ENCODE results near the gene LILRB5. TPM values are rescaled to one million over a fixed set of nuclear protein-coding genes. Genes with fewer than 3 reads are reported as not detected.

LILRB5 gene
- total RNA-seq, 1 experiment from 2014 or later: not detected

DNA sequence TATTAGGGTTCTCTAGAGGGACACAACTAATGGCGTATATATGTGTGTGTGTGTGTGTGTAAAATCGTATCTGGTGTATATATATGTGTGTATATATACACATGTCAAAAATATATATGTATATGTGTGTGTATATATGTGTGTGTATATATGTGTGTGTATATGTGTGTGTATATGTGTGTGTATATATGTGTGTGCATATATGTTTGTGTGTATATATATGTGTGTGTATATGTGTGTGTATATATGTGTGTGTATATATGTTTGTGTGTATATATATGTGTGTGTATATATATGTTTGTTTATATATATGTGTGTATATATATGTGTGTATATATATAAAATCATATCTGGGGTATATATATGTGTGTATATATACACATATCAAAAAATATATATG is 5.4 kb upstream of the LILRB5 start:
- DNase-seq (ENCODE audit: low spot score): no peak
- BruUV-seq (replicated peaks): no TSS peak
- TF ChIP-seq, protein P1, sequence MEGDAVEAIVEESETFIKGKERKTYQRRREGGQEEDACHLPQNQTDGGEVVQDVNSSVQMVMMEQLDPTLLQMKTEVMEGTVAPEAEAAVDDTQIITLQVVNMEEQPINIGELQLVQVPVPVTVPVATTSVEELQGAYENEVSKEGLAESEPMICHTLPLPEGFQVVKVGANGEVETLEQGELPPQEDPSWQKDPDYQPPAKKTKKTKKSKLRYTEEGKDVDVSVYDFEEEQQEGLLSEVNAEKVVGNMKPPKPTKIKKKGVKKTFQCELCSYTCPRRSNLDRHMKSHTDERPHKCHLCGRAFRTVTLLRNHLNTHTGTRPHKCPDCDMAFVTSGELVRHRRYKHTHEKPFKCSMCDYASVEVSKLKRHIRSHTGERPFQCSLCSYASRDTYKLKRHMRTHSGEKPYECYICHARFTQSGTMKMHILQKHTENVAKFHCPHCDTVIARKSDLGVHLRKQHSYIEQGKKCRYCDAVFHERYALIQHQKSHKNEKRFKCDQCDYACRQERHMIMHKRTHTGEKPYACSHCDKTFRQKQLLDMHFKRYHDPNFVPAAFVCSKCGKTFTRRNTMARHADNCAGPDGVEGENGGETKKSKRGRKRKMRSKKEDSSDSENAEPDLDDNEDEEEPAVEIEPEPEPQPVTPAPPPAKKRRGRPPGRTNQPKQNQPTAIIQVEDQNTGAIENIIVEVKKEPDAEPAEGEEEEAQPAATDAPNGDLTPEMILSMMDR (conservative IDR thresholded peaks at IDR 0.05; ENCODE audit: low read depth, low read length): no peak
- no peak for TF ChIP-seq EZH2 (IDR thresholded peaks at IDR 0.05; ENCODE audit: borderline replicate concordance, low read depth, low read length, poor library complexity, severe bottlenecking)
- CTCF ChIA-PET: no interaction called here
- Histone ChIP-seq H3K27me3 (replicated peaks; ENCODE audit: insufficient read depth, low read depth, low read length, poor library complexity) (peaks cover 7% of the 10 kb centered on the region), H3K4me1 (ENCODE audit: insufficient read depth, low read length, poor library complexity, severe bottlenecking) (no peaks in the 10 kb centered on the region), H3K36me3 (ENCODE audit: insufficient read depth, low read length, poor library complexity, severe bottlenecking) (no peaks in the 10 kb centered on the region), H3K27ac (ENCODE audit: low read depth, low read length, poor library complexity, severe bottlenecking) (no peak overlapping the region), H3K9me3 (ENCODE audit: low read depth, low read length, poor library complexity, severe bottlenecking) (no peaks in the 10 kb centered on the region), H3K4me3 (ENCODE audit: low read depth, low read length, poor library complexity, severe bottlenecking) (no peak overlapping the region)
- POLR2A ChIA-PET (ENCODE audit: low non-redundant PET): no interaction called here
- intact Hi-C loops (cut with micrococcal nuclease; ENCODE audit: unreplicated experiment): no loop called here

DNA sequence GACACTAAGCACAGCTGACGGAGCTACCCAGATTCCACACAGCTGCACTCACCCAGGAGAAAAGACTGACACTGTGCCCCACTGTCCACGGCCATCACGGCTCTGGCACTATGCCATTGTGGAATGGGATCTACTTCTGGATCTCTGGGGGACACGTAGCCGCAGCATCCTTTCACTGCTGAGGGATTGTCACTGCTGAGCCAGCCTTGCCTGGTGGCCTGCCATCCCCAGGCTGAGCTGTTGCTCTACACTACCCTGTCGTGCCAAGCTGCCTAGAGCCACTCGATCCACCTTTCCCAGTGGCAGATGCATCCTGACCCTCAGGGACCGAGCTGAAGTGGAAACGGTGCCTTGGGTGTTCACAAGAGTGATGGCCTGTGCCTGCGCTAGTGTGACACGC is 5.0 kb upstream of the LILRB5 start:
- BruUV-seq (replicated peaks): no TSS peak
- no peak overlapping the region for H3K4me3 ChIP-seq (ENCODE audit: low read depth, low read length, poor library complexity, severe bottlenecking)
- CTCF ChIA-PET: no interaction called here

DNA sequence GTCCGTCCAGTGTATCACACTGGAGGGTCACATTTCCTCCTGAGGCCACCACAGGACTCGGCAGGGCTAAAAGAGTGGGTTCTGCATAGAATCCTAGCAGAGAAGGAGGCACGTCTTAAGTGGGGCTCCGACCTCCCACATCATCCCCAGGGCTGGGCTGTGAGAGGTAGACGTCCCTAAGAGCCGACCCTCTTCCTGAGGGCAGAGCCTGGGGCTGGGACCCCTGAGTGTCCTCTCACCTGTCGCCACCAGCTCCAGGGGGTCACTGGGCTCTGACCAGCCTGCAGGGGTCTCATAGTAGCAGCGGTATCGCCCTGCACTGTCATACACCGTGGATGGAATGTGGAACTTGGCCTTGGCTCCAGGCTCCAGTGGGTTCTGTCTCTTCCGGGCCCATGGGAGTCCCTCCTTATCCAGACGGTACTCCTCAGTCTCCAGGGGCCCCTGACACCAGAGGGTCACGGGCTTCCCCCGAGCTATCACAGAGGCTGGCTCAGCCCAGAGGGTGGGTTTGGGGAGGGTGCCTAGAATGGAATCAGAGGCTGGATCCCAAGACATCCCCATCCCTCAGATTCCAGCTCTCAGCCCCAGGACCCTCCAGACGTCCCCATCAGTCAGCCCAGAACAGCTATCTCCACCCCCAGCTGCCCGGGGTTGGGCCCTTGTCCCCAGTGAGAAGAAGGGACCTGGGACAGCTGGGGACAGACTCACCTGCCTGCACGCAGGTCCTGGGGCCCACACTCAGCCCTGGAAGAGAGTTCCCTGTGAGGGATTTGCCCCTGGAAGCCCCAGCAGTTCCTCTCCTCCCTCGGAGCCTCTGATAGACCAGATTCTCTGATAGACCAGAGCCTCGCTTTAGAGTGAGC is 590 bp downstream of the LILRB5 start:
- no peak for TF ChIP-seq EZH2 (IDR thresholded peaks at IDR 0.05; ENCODE audit: borderline replicate concordance, low read depth, low read length, poor library complexity, severe bottlenecking)
- TF ChIP-seq, protein P1 (conservative IDR thresholded peaks at IDR 0.05; ENCODE audit: low read depth, low read length): no peak
- peaks cover 27% of the 10 kb centered on the region for H3K27me3 ChIP-seq (replicated peaks; ENCODE audit: insufficient read depth, low read depth, low read length, poor library complexity)
- no peaks in the 10 kb centered on the region for H3K4me1 ChIP-seq (ENCODE audit: insufficient read depth, low read length, poor library complexity, severe bottlenecking)
- no peaks in the 10 kb centered on the region for H3K36me3 ChIP-seq (ENCODE audit: insufficient read depth, low read length, poor library complexity, severe bottlenecking)
- intact Hi-C loops (cut with micrococcal nuclease; ENCODE audit: unreplicated experiment): no loop called here
- ChIA-PET POLR2A (ENCODE audit: low non-redundant PET) (no interaction called here), CTCF (interaction anchor here (0.7 kb wide), 1 partner anchor 10 kb away, joined by 3 read pairs; no protein-coding TSS in a partner anchor)
- no peak for DNase-seq (ENCODE audit: low spot score)
- no peak overlapping the region for H3K27ac ChIP-seq (ENCODE audit: low read depth, low read length, poor library complexity, severe bottlenecking)
- H3K4me3 ChIP-seq (ENCODE audit: low read depth, low read length, poor library complexity, severe bottlenecking): no peak overlapping the region
- no TSS peak for BruUV-seq (replicated peaks)
- no peaks in the 10 kb centered on the region for H3K9me3 ChIP-seq (ENCODE audit: low read depth, low read length, poor library complexity, severe bottlenecking)

More for the DNA sequence above, 5.0 kb upstream of the LILRB5 start:
- Histone ChIP-seq H3K27me3 (replicated peaks; ENCODE audit: insufficient read depth, low read depth, low read length, poor library complexity) (peaks cover 11% of the 10 kb centered on the region), H3K27ac (ENCODE audit: low read depth, low read length, poor library complexity, severe bottlenecking) (no peak overlapping the region), H3K4me1 (ENCODE audit: insufficient read depth, low read length, poor library complexity, severe bottlenecking) (no peaks in the 10 kb centered on the region), H3K9me3 (ENCODE audit: low read depth, low read length, poor library complexity, severe bottlenecking) (no peaks in the 10 kb centered on the region), H3K36me3 (ENCODE audit: insufficient read depth, low read length, poor library complexity, severe bottlenecking) (no peaks in the 10 kb centered on the region)
- DNase-seq (ENCODE audit: low spot score): no peak
- intact Hi-C loops (cut with micrococcal nuclease; ENCODE audit: unreplicated experiment): no loop called here
- TF ChIP-seq EZH2 (IDR thresholded peaks at IDR 0.05; ENCODE audit: borderline replicate concordance, low read depth, low read length, poor library complexity, severe bottlenecking): no peak
- TF ChIP-seq, protein P1 (conservative IDR thresholded peaks at IDR 0.05; ENCODE audit: low read depth, low read length): no peak
- POLR2A ChIA-PET (ENCODE audit: low non-redundant PET): no interaction called here
